Measurements from ENCODE around the gene KLF1. TPM values are rescaled to one million over a fixed set of nuclear protein-coding genes. Genes with fewer than 3 reads are reported as not detected.

KLF1 gene
- total and polyA plus RNA-seq, 2 experiments from 2014 or later, result 0.51 to 1.3 TPM

GRCh38 chr19:12843328-12843727, 43.7 kb downstream of the KLF1 start:
- H3K9me3 ChIP-seq (ENCODE audit: low read depth), result no peaks in the 10 kb centered on the region
- H3K27me3 ChIP-seq, result peaks cover 11% of the 10 kb centered on the region
- H3K36me3 ChIP-seq, result no peaks in the 10 kb centered on the region

GRCh38 chr19:12842511-12842910, 44.5 kb downstream of the KLF1 start:
- no peak for TF ChIP-seq CTCF (IDR thresholded peaks at IDR 0.05; ENCODE audit: low read depth, low read length)
- H3K27me3 ChIP-seq, result peaks cover 11% of the 10 kb centered on the region
- no peaks in the 10 kb centered on the region for H3K4me1 ChIP-seq (ENCODE audit: low read depth)
- no peak overlapping the region for H3K4me3 ChIP-seq
- H3K27ac ChIP-seq, result no peak overlapping the region
- no peak for DNase-seq (ENCODE audit: low read depth in 1 of 2, low spot score in 1 of 2)
- H3K36me3 ChIP-seq, result no peaks in the 10 kb centered on the region
- no peaks in the 10 kb centered on the region for H3K9me3 ChIP-seq (ENCODE audit: low read depth)

More at GRCh38 chr19:12843328-12843727, 43.7 kb downstream of the KLF1 start:
- no peak for DNase-seq (ENCODE audit: low read depth in 1 of 2, low spot score in 1 of 2)
- Histone ChIP-seq H3K4me3 (no peak overlapping the region), H3K27ac (no peak overlapping the region), H3K4me1 (ENCODE audit: low read depth) (no peaks in the 10 kb centered on the region)
- no peak for TF ChIP-seq CTCF (IDR thresholded peaks at IDR 0.05; ENCODE audit: low read depth, low read length)

GRCh38 chr19:12841094-12841493, 45.9 kb downstream of the KLF1 start:
- DNase-seq (ENCODE audit: low read depth in 1 of 2, low spot score in 1 of 2), result peak; percentile 52 to 92
- H3K27me3 ChIP-seq, result peaks cover 15% of the 10 kb centered on the region
- no peak for TF ChIP-seq CTCF (IDR thresholded peaks at IDR 0.05; ENCODE audit: low read depth, low read length)
- no peaks in the 10 kb centered on the region for H3K9me3 ChIP-seq (ENCODE audit: low read depth)
- no peaks in the 10 kb centered on the region for H3K36me3 ChIP-seq
- peak overlapping the region; percentile 23 for H3K4me3 ChIP-seq
- H3K27ac ChIP-seq, result no peak overlapping the region
- no peaks in the 10 kb centered on the region for H3K4me1 ChIP-seq (ENCODE audit: low read depth)

GRCh38 chr19:12840091-12841079, 46.6 kb downstream of the KLF1 start:
- H3K36me3 ChIP-seq, result no peaks in the 10 kb centered on the region
- H3K4me1 ChIP-seq (ENCODE audit: low read depth), result no peaks in the 10 kb centered on the region
- H3K27me3 ChIP-seq, result peaks cover 23% of the 10 kb centered on the region
- peak; percentile 71 to 92 for DNase-seq (ENCODE audit: low read depth in 1 of 2, low spot score in 1 of 2)
- TF ChIP-seq CTCF (IDR thresholded peaks at IDR 0.05; ENCODE audit: low read depth, low read length), result no peak
- no peaks in the 10 kb centered on the region for H3K9me3 ChIP-seq (ENCODE audit: low read depth)
- H3K4me3 ChIP-seq, result peak overlapping the region; percentile 23
- H3K27ac ChIP-seq, result no peak overlapping the region

GRCh38 chr19:12838886-12839756, 47.9 kb downstream of the KLF1 start:
- DNase-seq (ENCODE audit: low read depth in 1 of 2, low spot score in 1 of 2), result no peak
- Histone ChIP-seq H3K4me3 (peak overlapping the region; percentile 75), H3K4me1 (ENCODE audit: low read depth) (no peaks in the 10 kb centered on the region), H3K27me3 (peaks cover 35% of the 10 kb centered on the region), H3K36me3 (no peaks in the 10 kb centered on the region), H3K27ac (no peak overlapping the region), H3K9me3 (ENCODE audit: low read depth) (no peaks in the 10 kb centered on the region)
- no peak for TF ChIP-seq CTCF (IDR thresholded peaks at IDR 0.05; ENCODE audit: low read depth, low read length)

Data from cardiac muscle cell (in vitro differentiated cells and primary cell).